CD1c-positive myeloid dendritic cell (primary cell): ENCODE results near the gene GP1BB.

ENCODE experiments used
- DNase-seq: peaks from one replicate; pipeline ENCODE4 v3.0.0-alpha.2; 2016; ENCODE audit errors: extremely low spot score

Gene GP1BB

DNA sequence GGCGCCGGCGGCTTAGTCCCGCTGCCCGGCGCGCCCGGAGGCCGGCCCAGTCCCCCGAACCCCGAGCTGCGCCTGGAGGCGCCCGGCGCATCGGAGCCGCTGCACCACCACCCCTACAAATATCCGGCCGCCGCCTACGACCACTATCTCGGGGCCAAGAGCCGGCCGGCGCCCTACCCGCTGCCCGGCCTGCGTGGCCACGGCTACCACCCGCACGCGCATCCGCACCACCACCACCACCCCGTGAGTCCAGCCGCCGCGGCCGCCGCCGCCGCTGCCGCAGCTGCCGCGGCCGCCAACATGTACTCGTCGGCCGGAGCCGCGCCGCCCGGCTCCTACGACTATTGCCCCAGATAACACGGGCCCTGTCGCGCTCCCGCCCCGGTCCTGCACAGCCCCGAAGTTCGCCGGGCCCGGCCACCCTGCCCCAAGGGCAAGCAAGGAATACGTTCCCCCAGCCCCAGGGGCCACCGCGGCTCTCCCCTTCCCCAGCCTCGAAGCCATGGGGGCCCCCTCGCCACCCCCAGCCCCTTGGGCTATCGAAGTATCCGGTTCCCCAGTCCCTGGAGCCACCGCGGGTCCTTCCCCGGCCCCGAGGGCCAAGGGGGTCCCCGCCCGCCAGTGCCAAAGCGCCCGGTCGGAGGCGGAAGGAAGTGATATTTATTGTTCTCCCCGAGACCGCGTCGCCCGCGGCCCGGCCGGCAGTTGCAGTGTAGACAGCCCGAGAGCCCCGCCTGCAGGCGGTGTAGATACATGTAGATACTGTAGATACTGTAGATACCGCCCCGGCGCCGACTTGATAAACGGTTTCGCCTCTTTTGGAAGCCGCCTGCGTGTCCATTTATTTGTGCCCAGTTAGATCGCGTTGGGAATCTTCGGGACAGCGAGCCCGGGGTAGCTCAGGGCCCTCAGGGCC lies 43.4 kb downstream of the GP1BB start:
- peak; percentile 55 for DNase-seq

DNA sequence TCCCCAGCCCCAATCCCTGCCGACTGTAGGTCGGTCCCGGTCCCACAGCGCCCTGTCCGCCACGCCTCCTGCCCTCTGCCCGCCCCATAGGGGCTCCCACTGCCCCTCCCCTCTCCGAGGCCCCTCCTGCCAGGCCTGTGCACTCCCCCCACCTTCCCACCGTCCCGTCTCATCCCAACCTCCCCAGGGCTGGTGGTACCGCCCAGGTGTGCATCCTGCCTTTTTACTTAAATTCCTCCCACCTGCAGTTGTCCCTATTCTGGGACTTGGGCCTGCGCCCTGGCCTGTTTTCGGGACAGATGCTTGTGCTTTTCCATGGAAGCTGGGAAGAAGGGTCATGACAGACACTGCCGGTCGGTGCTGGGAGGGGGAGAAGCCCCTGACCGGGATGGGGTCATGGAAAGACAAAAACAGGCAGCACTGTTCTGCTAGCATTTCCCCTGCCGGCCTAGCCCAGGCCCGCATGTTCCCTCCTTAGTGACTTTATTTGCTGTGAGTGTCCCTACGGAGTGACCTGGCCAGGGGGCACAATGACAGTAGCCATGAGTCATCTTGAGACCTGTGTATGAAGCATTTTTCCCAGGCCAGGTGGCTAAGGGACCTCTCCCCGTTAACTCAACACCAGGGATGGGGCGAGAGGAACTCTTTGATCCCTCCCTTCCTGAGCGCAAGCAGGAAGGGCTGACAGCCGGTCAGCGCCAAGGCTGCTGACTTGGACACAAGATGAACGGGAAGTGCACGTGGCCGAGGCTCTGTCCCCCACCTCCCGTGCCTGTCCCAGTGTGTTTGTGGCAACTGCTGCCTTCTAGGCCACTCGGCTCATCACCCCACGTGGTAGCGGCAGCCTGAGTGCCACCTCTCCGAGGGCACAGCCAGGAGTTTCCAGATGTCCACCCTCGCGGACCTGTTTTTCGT lies 44.3 kb downstream of the GP1BB start:
- DNase-seq: peak; percentile 13

GRCh38 chr22:19769393-19769715 lies 46.0 kb downstream of the GP1BB start:
- no peak for DNase-seq

DNA sequence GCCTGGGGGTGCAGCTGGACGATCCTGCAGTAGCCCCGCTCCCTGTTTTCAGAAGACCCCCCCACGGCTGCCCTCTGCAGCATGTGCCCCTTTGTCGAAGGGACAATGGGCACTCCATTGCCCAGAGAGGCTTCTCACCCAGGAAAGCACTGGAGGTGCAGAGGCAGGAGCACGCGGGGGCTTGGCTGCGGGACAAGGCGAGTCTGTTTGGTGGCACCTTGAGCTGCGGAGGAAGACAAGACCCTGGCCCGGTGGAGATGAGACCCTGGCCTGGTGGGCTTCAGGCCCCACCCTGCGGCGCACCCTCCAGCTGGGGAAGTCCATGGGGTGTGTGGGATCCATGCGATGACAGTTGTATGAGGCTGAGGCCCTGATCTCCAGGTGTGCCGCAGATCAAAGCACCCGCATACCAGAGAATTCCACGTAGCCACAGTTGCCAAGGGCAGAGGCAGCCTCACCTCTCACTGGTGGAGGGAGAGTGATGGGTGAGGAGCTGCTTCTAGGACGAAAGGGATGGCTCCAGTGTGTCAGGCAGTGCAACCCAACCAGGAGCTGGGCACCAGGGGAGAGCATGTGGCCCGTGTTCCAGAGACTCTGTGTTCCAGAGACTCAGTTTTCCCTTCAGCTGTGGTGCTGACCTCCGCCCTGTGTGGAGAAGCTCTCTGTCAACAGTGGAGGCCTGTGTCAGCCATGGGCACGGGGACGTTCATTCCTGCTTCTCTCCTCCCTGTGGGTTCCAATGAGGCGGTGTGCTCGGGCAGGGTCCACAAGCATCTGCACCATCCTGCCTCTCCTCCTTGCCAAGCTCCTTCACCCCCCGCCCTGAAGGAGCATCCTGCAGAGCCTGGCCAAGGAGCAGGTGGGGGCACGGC lies 47.2 kb downstream of the GP1BB start:
- DNase-seq: no peak

DNA sequence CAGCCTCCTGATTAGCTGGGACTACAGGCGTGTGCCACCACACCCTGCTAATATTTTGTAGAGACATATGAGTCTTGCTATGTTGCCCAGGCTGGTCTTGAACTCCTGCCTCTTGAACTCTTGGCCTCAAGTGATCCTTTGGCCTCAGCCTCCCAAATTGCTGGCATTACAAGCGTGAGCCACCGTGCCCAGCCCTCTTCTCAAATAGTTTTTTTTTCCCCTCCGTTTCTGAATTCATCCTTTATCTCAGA lies 49.0 kb downstream of the GP1BB start:
- DNase-seq: no peak

GRCh38 chr22:19772673-19773469 lies 49.5 kb downstream of the GP1BB start:
- DNase-seq: peak; percentile 33

DNA sequence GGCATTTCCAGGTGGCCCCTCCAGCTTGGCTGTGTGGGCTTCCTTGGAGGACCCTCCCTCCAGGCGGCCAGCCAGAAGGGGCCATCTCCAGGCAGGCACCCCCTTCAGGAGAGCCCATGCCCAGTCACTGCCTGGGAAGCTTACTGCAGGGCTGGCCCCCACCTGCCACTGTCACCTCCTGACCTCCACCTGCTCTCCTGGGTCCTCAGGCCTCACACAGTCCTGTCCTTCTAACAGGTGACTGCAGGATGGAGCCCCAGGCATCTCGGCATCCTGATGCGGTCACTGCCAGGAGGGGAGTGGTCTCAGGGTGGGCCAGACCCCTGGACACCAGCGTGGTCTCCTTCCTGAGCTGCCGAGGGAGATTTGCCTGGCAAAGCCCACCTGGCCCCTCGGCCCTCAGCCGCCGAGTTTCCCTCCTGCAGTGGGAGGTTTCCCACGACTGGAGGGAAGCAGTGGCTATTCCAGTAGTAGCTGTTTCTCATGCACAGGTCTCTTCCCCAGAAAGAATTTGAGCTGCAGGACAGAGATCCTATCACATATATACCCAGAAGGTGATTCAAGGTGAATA lies 50.2 kb downstream of the GP1BB start:
- DNase-seq: no peak
